OCI-LY1 (cell line): ENCODE data around the gene CACNG7.

Source experiments
- H2AFZ ChIP-seq: fragments of 200-600 bp; sonication (generic), shearing (Covaris generic); 2 replicates; pipeline ENCODE4 v1.6.0; 2014; ENCODE audit warnings: antibody characterized with exemption, mild to moderate bottlenecking, low read length
- H3F3A ChIP-seq: fragments of 200-600 bp; sonication (generic), shearing (Covaris generic); 2 replicates; pipeline ENCODE4 v1.6.0; 2014; ENCODE audit warnings: mild to moderate bottlenecking, antibody characterized with exemption, low read length, moderate library complexity; ENCODE audit not compliant: insufficient read depth
- H3K27ac ChIP-seq: fragments of 200-600 bp; sonication (generic); 2 replicates; pipeline ENCODE4 v1.5.1; 2014; ENCODE audit warnings: low read length, mixed run types, mild to moderate bottlenecking, low read depth; ENCODE audit not compliant: poor library complexity, severe bottlenecking
- H3K27me3 ChIP-seq: fragments of 200-600 bp; sonication (generic); 2 replicates; pipeline ENCODE4 v1.6.0; 2014; ENCODE audit warnings: antibody characterized with exemption, mild to moderate bottlenecking, low read length, moderate library complexity; ENCODE audit not compliant: insufficient read depth
- H3K36me3 ChIP-seq: fragments of 200-600 bp; sonication (generic); 2 replicates; pipeline ENCODE4 v1.6.1; 2014; ENCODE audit warnings: mild to moderate bottlenecking, antibody characterized with exemption, low read length, moderate library complexity, mixed read lengths; ENCODE audit not compliant: insufficient read depth
- H3K4me1 ChIP-seq: fragments of 200-600 bp; sonication (generic); 2 replicates; pipeline ENCODE4 v1.5.1; 2014; ENCODE audit warnings: mild to moderate bottlenecking, low read length, moderate library complexity; ENCODE audit not compliant: insufficient read depth, severe bottlenecking
- H3K4me2 ChIP-seq: fragments of 200-600 bp; sonication (generic), shearing (Covaris generic); 2 replicates; pipeline ENCODE4 v1.6.1; 2014; ENCODE audit warnings: low read length
- H3K4me3 ChIP-seq: fragments of 200-600 bp; sonication (generic); 2 replicates; pipeline ENCODE4 v1.5.1; 2014; ENCODE audit warnings: low read length, low read depth, mild to moderate bottlenecking, mixed read lengths; ENCODE audit not compliant: poor library complexity, severe bottlenecking
- H3K79me2 ChIP-seq: fragments of 200-600 bp; shearing (Covaris generic); 2 replicates; pipeline ENCODE4 v1.6.1; 2016; ENCODE audit warnings: mixed run types, low read length, mixed read lengths; ENCODE audit not compliant: insufficient read depth
- H3K9ac ChIP-seq: fragments of 200-600 bp; sonication (generic), shearing (Covaris generic); 2 replicates; pipeline ENCODE4 v1.6.1; 2014; ENCODE audit warnings: mild to moderate bottlenecking, low read length, mixed read lengths
- H3K9me2 ChIP-seq: fragments of 200-600 bp; sonication (generic), shearing (Covaris generic); 2 replicates; pipeline ENCODE4 v1.6.1; 2014; ENCODE audit warnings: low read depth, mild to moderate bottlenecking, low read length, mixed read lengths
- H3K9me3 ChIP-seq: fragments of 200-600 bp; shearing (Covaris generic); 2 replicates; pipeline ENCODE4 v1.6.1; 2014; ENCODE audit warnings: low read length, mixed read lengths
- H4K20me1 ChIP-seq: fragments of 200-600 bp; sonication (generic), shearing (Covaris generic); 2 replicates; pipeline ENCODE4 v1.6.0; 2016; ENCODE audit warnings: mild to moderate bottlenecking, low read length; ENCODE audit not compliant: insufficient read depth
- CTCF ChIP-seq: fragments of 200-600 bp; sonication (generic), shearing (Covaris generic); IDR thresholded peaks from 2 replicates; pipeline ENCODE4 v1.5.1; 2017; ENCODE audit warnings: mild to moderate bottlenecking, antibody characterized with exemption, low read length, moderate library complexity, mixed read lengths
- EZH2 ChIP-seq: fragments of 200-600 bp; sonication (generic), shearing (Covaris generic); IDR thresholded peaks from 2 replicates; pipeline ENCODE4 v1.8.0; 2017; ENCODE audit warnings: borderline replicate concordance, mixed run types, mild to moderate bottlenecking, antibody characterized with exemption, low read length, moderate library complexity, mixed read lengths

Gene CACNG7

GRCh38 chr19:53892981-53893325 is 16.1 kb upstream of the CACNG7 start:
- H3F3A ChIP-seq, result no peaks in the 10 kb centered on the region

GRCh38 chr19:53894707-53895106 is 14.4 kb upstream of the CACNG7 start:
- Histone ChIP-seq H3K4me1 (no peaks in the 10 kb centered on the region), H3K36me3 (no peaks in the 10 kb centered on the region), H2AFZ (no peak overlapping the region), H3K9ac (no peak overlapping the region), H3K4me3 (no peak overlapping the region), H3K27ac (no peak overlapping the region), H3K9me2 (no peaks in the 10 kb centered on the region), H3K79me2 (no peaks in the 10 kb centered on the region), H4K20me1 (no peaks in the 10 kb centered on the region), H3F3A (no peaks in the 10 kb centered on the region), H3K27me3 (no peaks in the 10 kb centered on the region), H3K4me2 (no peak overlapping the region), H3K9me3 (no peaks in the 10 kb centered on the region)
- no peak for TF ChIP-seq CTCF
- no peak for TF ChIP-seq EZH2

More at GRCh38 chr19:53892981-53893325, 16.1 kb upstream of the CACNG7 start:
- Histone ChIP-seq H4K20me1 (no peaks in the 10 kb centered on the region), H3K9me3 (no peaks in the 10 kb centered on the region), H3K9me2 (no peaks in the 10 kb centered on the region), H3K27ac (no peak overlapping the region), H3K27me3 (no peaks in the 10 kb centered on the region), H2AFZ (no peak overlapping the region), H3K9ac (no peak overlapping the region), H3K4me2 (no peak overlapping the region), H3K4me3 (no peak overlapping the region), H3K4me1 (no peaks in the 10 kb centered on the region), H3K36me3 (no peaks in the 10 kb centered on the region), H3K79me2 (no peaks in the 10 kb centered on the region)
- TF ChIP-seq CTCF, result no peak
- TF ChIP-seq EZH2, result no peak

GRCh38 chr19:53896682-53897081 is 12.4 kb upstream of the CACNG7 start:
- H3K9me3 ChIP-seq, result no peaks in the 10 kb centered on the region
- H3K4me3 ChIP-seq, result no peak overlapping the region
- H3K9me2 ChIP-seq, result no peaks in the 10 kb centered on the region
- H3K9ac ChIP-seq, result no peak overlapping the region
- H3K4me1 ChIP-seq, result no peaks in the 10 kb centered on the region
- H3K79me2 ChIP-seq, result no peaks in the 10 kb centered on the region
- H2AFZ ChIP-seq, result no peak overlapping the region
- H3F3A ChIP-seq, result no peaks in the 10 kb centered on the region
- no peaks in the 10 kb centered on the region for H3K27me3 ChIP-seq
- TF ChIP-seq CTCF (no peak), EZH2 (no peak)
- H3K4me2 ChIP-seq, result no peak overlapping the region
- no peaks in the 10 kb centered on the region for H3K36me3 ChIP-seq
- no peaks in the 10 kb centered on the region for H4K20me1 ChIP-seq
- H3K27ac ChIP-seq, result no peak overlapping the region
